Prostate gland (tissue), 2 donors: ENCODE data around the gene HOXC12. TPM values are rescaled to one million over a fixed set of nuclear protein-coding genes. Genes with fewer than 3 reads are reported as not detected.

Source experiments
- DNase-seq: peaks from one replicate; pipeline ENCODE4 v3.0.0-alpha.2; 2019; ENCODE audit warnings: low spot score
- H3K27ac ChIP-seq, 2 donors: fragments of 200-600 bp; sonication (generic); 2 replicates each; pipeline ENCODE4 v1.5.1; 2017 to 2019
- H3K27me3 ChIP-seq: fragments of 200-600 bp; sonication (generic); replicated peaks from 2 replicates; pipeline ENCODE4 v1.5.1; 2019; ENCODE audit not compliant: insufficient read depth
- H3K36me3 ChIP-seq, 2 donors: fragments of 200-600 bp; sonication (generic); 1 replicate in 1 of 2; 2 replicates in 1 of 2; pipeline versions ENCODE4 v1.5.1 to v1.8.1; 2017 to 2019
- H3K4me1 ChIP-seq: fragments of 200-600 bp; sonication (generic); replicated peaks from 2 replicates; pipeline ENCODE4 v1.5.1; 2019
- H3K4me3 ChIP-seq, 2 donors: fragments of 200-600 bp; sonication (generic); 2 replicates each; pipeline ENCODE4 v1.5.1; 2017 to 2019
- H3K9me3 ChIP-seq: fragments of 200-600 bp; sonication (generic); 2 replicates; pipeline ENCODE4 v1.5.1; 2017
- CTCF ChIP-seq, 4 experiments: fragments of 200-600 bp in 2 of 4; fragments of 450-650 bp in 2 of 4; sonication (generic) in 2 of 4; IDR thresholded peaks; 1 replicate in 3 of 4; 2 replicates in 1 of 4; pipeline ENCODE4 v1.5.1; 2016 to 2019; ENCODE audit warnings: antibody characterized with exemption in 4 of 4, mild to moderate bottlenecking in 2 of 4, moderate library complexity in 2 of 4
- POLR2A ChIP-seq: fragments of 450-650 bp; IDR thresholded peaks from one replicate; pipeline ENCODE4 v1.6.1; 2016; ENCODE audit warnings: antibody characterized with exemption, mild to moderate bottlenecking
- POLR2AphosphoS5 ChIP-seq: sonication (generic); formaldehyde crosslinking; IDR thresholded peaks from one replicate; pipeline ENCODE4 v1.6.1; 2017; ENCODE audit warnings: antibody characterized with exemption
- WGBS: methylation state at CpG from one replicate; pipeline ENCODE4 v1.1.5; 2018; 5-methylcytosine and 5-hydroxymethylcytosine counted together
- intact Hi-C: fragments of 100-400 bp; cut with DNase I; formaldehyde crosslinking; loops from one replicate; pipeline ENCODE4 v1.14.2; 2022
- total RNA-seq, 2 donors: library from RNA; depleted of rRNA; stranded (reverse); fragments of >200 nt; gene quantifications; one replicate each; pipeline ENCODE4 v1.1.0, GENCODE V29; 2016

HOXC12 gene, protein sequence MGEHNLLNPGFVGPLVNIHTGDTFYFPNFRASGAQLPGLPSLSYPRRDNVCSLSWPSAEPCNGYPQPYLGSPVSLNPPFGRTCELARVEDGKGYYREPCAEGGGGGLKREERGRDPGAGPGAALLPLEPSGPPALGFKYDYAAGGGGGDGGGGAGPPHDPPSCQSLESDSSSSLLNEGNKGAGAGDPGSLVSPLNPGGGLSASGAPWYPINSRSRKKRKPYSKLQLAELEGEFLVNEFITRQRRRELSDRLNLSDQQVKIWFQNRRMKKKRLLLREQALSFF
- total RNA-seq = not detected

DNA sequence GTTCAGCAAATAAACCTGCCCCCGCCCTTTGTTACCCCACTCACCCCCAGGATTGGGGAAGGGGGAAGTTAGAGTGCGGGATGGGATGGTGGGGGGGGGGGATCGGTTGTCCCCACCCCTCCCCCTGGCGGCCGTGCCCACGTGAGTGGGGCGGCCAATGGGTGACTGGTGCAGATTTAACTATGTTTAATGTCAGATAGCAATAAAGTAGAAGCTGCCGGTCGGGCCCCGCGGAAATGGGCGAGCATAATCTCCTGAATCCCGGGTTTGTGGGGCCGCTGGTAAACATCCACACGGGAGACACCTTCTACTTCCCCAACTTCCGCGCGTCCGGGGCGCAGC, at the start of gene HOXC12:
TSS of gene HOXC12 (plus strand) at position 210 of the 342 bp plus-strand sequence. CDS start at position 237, 27 bp downstream.
- H3K4me1 ChIP-seq = no peaks in the 10 kb centered on the region

DNA sequence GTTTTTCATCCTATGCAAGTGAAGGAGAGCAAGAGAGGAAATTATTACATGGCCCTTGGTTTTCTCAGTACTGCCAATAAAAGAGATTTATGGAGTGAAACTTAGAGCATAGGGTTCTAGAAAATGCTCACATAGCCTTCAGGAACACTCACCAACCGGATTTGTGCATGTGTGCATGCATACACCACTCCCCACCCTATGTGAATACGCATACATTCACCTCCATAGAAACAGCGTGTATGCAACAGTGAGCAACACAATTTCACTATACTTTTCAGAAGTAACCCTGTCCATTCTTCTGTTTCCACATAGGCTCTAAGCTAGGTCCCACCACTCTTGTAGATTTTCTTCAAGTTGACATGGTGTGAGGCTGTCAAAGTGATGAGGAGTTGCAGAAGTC, 47.6 kb upstream of the HOXC12 start:
- no peaks in the 10 kb centered on the region for H3K4me1 ChIP-seq
- 79% methylated on average over 3 of the region's 3 CpGs for WGBS
- H3K9me3 ChIP-seq = no peaks in the 10 kb centered on the region
- H3K27ac ChIP-seq = no peak overlapping the region
- no peak for TF ChIP-seq POLR2AphosphoS5
- TF ChIP-seq POLR2A = no peak
- TF ChIP-seq CTCF (IDR thresholded peaks at IDR 0.05) = no peak
- no peak for DNase-seq
- no peaks in the 10 kb centered on the region for H3K27me3 ChIP-seq
- H3K36me3 ChIP-seq = no peaks in the 10 kb centered on the region
- intact Hi-C loops = no loop called here
- H3K4me3 ChIP-seq = no peak overlapping the region

More for the DNA sequence above, at the start of gene HOXC12:
- 8% methylated on average over 20 of the region's 20 CpGs for WGBS
- no peak for TF ChIP-seq CTCF (IDR thresholded peaks at IDR 0.05)
- no peak for TF ChIP-seq POLR2A
- TF ChIP-seq POLR2AphosphoS5 = no peak
- intact Hi-C loops = no loop called here
- no peak for DNase-seq
- H3K9me3 ChIP-seq = no peaks in the 10 kb centered on the region
- H3K4me3 ChIP-seq = no peak within 1 kb of the TSS
- H3K27ac ChIP-seq = no peak within 1 kb of the TSS
- H3K36me3 ChIP-seq = no peaks in the 10 kb centered on the region
- H3K27me3 ChIP-seq = peaks cover 80% of the 10 kb centered on the region

- no peaks in the 10 kb centered on the region for H3K36me3 ChIP-seq
- intact Hi-C loops = no loop called here
- WGBS = 78% methylated on average over 5 of the region's 5 CpGs
- no peak overlapping the region for H3K27ac ChIP-seq
- H3K9me3 ChIP-seq = no peaks in the 10 kb centered on the region
- no peak overlapping the region for H3K4me3 ChIP-seq
- H3K4me1 ChIP-seq = no peaks in the 10 kb centered on the region
- no peak for TF ChIP-seq POLR2A
- TF ChIP-seq POLR2AphosphoS5 = no peak
- TF ChIP-seq CTCF (IDR thresholded peaks at IDR 0.05) = no peak
- no peak for DNase-seq
- H3K27me3 ChIP-seq = peaks cover 9% of the 10 kb centered on the region
These were observed 37.7 kb upstream of the HOXC12 start for GRCh38 chr12:53916788-53917655.

DNA sequence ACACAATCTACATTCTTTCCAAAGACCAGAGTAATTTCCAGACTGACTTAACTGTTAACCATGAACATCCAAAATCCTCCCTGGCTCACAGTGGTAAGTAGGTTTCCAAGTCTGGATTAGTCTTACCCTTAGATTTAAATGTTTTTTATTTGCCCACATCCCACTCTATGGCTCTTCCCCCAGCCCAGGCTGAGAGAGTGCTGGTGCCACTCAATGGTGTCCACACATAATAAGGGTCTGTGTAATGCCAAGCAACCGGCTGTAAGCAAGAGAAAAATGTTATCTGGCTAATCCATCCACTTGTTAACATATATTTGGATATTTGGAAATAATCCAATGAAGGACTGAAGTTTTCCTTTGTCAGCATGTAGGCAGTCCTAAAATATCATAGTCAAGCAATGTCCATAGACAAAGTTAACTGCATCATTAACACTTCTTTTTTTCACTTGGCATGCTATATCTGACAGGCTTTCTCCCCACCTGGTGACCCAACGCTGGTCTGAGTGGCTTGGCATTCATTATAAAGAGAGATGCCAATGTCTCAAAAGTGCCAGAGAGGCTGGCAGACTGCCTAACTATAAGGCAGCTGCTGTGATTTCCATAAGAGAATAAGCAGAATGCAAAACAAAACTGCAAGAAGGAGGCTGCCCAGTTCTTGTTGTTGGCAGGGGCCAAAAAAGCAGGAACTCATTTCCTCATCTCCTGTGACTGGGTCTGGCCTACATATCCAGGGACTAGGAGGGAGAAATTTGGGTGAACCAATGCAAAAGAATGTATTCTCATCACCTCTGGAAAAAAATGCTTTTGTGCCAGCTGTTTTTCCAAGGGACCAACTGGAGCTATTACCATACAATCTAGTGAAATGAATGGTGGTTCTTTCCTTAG, 29.9 kb upstream of the HOXC12 start:
- intact Hi-C loops = no loop called here

More for the DNA sequence above, 29.9 kb upstream of the HOXC12 start:
- H3K9me3 ChIP-seq = no peaks in the 10 kb centered on the region
- H3K36me3 ChIP-seq = no peaks in the 10 kb centered on the region
- TF ChIP-seq CTCF (IDR thresholded peaks at IDR 0.05) (no peak), POLR2AphosphoS5 (no peak), POLR2A (no peak)
- H3K27ac ChIP-seq = no peak overlapping the region
- H3K4me3 ChIP-seq = no peak overlapping the region
- peaks cover 41% of the 10 kb centered on the region for H3K27me3 ChIP-seq
- no peak for DNase-seq
- H3K4me1 ChIP-seq = no peaks in the 10 kb centered on the region
- WGBS = 19% methylated on average over 2 of the region's 2 CpGs
